GM12878 (cell line): ENCODE results near the gene ZBTB18. TPM values are rescaled to one million over a fixed set of nuclear protein-coding genes. Genes with fewer than 3 reads are reported as not detected.

ENCODE experiments used
- ATAC-seq: fragments of 200-7000 bp; cut with Tn5 transposase; 3 replicates; pipeline ENCODE4 v1.9.1; 2020; ENCODE audit warnings: mild to moderate bottlenecking, moderate library complexity
- BruUV-seq: library from RNA; stranded (reverse); fragments of 400-500 nt; replicated peaks from 2 replicates; lab custom pipeline; 2021; lab: Mats Ljungman, UMichigan
- CTCF ChIA-PET: fragments of 300-600 bp; sonication (Branson Sonifier 250); formaldehyde crosslinking; extraction: SDS; loops from one replicate; lab custom pipeline; 2021; ENCODE audit warnings: inconsistent platforms; lab: Yijun Ruan, JAX
- POLR2A ChIA-PET: fragments of 350-600 bp; formaldehyde crosslinking; extraction: SDS; loops from one replicate; lab custom pipeline; 2021; ENCODE audit warnings: inconsistent platforms; lab: Charles Lee
- RAD21 ChIA-PET: fragments of 300-600 bp; sonication (Branson Sonifier 250); formaldehyde crosslinking; loops from one replicate; lab custom pipeline; 2023; ENCODE audit warnings: antibody characterized with exemption; ENCODE audit not compliant: unreplicated experiment; lab: Charles Lee
- SMC1A ChIA-PET: fragments of 300-600 bp; sonication (Branson Sonifier 250); formaldehyde crosslinking; loops from one replicate; lab custom pipeline; 2023; ENCODE audit not compliant: unreplicated experiment, uncharacterized antibody; lab: Charles Lee
- DNase-seq: peaks from one replicate; pipeline ENCODE4 v3.0.0-alpha.2; 2011; ENCODE audit warnings: low read depth, low spot score
- FAIRE-seq: peaks from 3 replicates; lab custom pipeline; 2011; peaks lifted over from hg19 to GRCh38; lab: Jason Lieb, UNC
- H2AFZ ChIP-seq: 2 replicates; pipeline ENCODE4 v1.6.0; 2011; ENCODE audit warnings: low read depth, low read length, control low read depth; ENCODE audit not compliant: control insufficient read depth
- H3K27ac ChIP-seq: 2 replicates; pipeline ENCODE4 v1.5.1; 2011; ENCODE audit warnings: control low read depth; ENCODE audit not compliant: control insufficient read depth, insufficient read depth
- H3K27me3 ChIP-seq, 2 experiments: replicated peaks in 1 of 2; 2 replicates each; pipeline versions ENCODE4 v1.6.0 to v1.6.1; 2011; ENCODE audit warnings: low read length in 1 of 2; ENCODE audit not compliant: control insufficient read depth in 2 of 2, insufficient read depth in 2 of 2
- H3K36me3 ChIP-seq, 2 experiments: 2 replicates each; pipeline ENCODE4 v1.5.1; 2011; ENCODE audit warnings: low read length in 1 of 2; ENCODE audit not compliant: control insufficient read depth in 2 of 2, insufficient read depth in 2 of 2
- H3K4me1 ChIP-seq: 2 replicates; pipeline ENCODE4 v1.6.1; 2011; ENCODE audit warnings: mild to moderate bottlenecking, low read length, moderate library complexity, mixed read lengths; ENCODE audit not compliant: control insufficient read depth, insufficient read depth
- H3K4me2 ChIP-seq: 2 replicates; pipeline ENCODE4 v1.6.0; 2011; ENCODE audit warnings: control low read depth; ENCODE audit not compliant: control insufficient read depth, insufficient read depth
- H3K4me3 ChIP-seq: fragments of 200-600 bp; sonication (generic); 2 replicates; pipeline ENCODE4 v1.5.1; 2016
- H3K79me2 ChIP-seq: 2 replicates; pipeline ENCODE4 v1.6.0; 2011; ENCODE audit warnings: low read length; ENCODE audit not compliant: control insufficient read depth, insufficient read depth
- H3K9ac ChIP-seq: 2 replicates; pipeline ENCODE4 v1.8.0; 2011; ENCODE audit warnings: low read length, control low read depth, mixed read lengths; ENCODE audit not compliant: control insufficient read depth, insufficient read depth
- H3K9me3 ChIP-seq: replicated peaks from 3 replicates; pipeline ENCODE4 v1.5.1; 2011; ENCODE audit warnings: mild to moderate bottlenecking, low read length; ENCODE audit not compliant: control insufficient read depth, insufficient read depth
- H4K20me1 ChIP-seq: 2 replicates; pipeline ENCODE4 v1.6.0; 2011; ENCODE audit not compliant: control insufficient read depth, insufficient read depth
- EP300 ChIP-seq, 2 experiments: fragments of 150-350 bp in 1 of 2; IDR thresholded peaks; 2 replicates each; pipeline ENCODE4 v1.6.1; 2011 to 2012; ENCODE audit warnings: low read depth in 2 of 2, low read length in 2 of 2, borderline replicate concordance in 1 of 2, improper control_type of control experiment in 1 of 2, inconsistent platforms in 1 of 2; ENCODE audit not compliant: control insufficient read depth in 1 of 2
- WGBS: methylation state at CpG from one replicate; pipeline ENCODE4 v1.1.6; 2016; ENCODE audit warnings: low lambda C conversion rate; ENCODE audit not compliant: insufficient replicate concordance, insufficient coverage; ENCODE audit errors: missing lambda C conversion rate; 5-methylcytosine and 5-hydroxymethylcytosine counted together
- in situ Hi-C: fragments of 300-500 bp; cut with MboI; formaldehyde crosslinking; loops from 9 replicates; pipeline ENCODE4 v1.14.3; 2018; ENCODE audit warnings: mixed read lengths
- intact Hi-C: fragments of 100-400 bp; cut with micrococcal nuclease; formaldehyde crosslinking; loops from one replicate; pipeline ENCODE4 v1.14.2; 2022; ENCODE audit not compliant: unreplicated experiment
- polyA plus RNA-seq, 11 experiments: library from polyadenylated mRNA; depleted of rRNA in 4 of 11; unstranded in 6 of 11; stranded (reverse) in 5 of 11; fragments of >200 nt; fragmentation: Nextera tagmentation in 4 of 11; fragmentation: Illumina TruSeq in 1 of 11; extraction: Ambion mirVana in 4 of 11; extraction: Trizol in 1 of 11; gene quantifications; 1 replicate in 1 of 11; 2 replicates in 10 of 11; pipeline versions ENCODE4 v1.2.1 to v1.2.3, GENCODE V29; 2011 to 2016; ENCODE audit warnings: inconsistent platforms in 2 of 11, missing spikeins in 2 of 11, low read depth in 1 of 11
- total RNA-seq, 4 experiments: library from RNA; depleted of rRNA in 3 of 4; stranded (reverse); fragments of >200 nt in 3 of 4; fragmentation: Illumina TruSeq in 1 of 4; extraction: Trizol in 1 of 4; gene quantifications; 2 replicates each; pipeline versions ENCODE4 v1.2.1 to v1.2.3, GENCODE V29; 2013 to 2021
- TF ChIP-seq, protein P1 (sequence below), 3 experiments: IDR thresholded peaks in 2 of 3; conservative IDR thresholded peaks in 1 of 3; 2 replicates each; pipeline ENCODE4 v1.5.1; 2011; ENCODE audit warnings: low read depth in 3 of 3, low read length in 3 of 3, mild to moderate bottlenecking in 3 of 3, control low read depth in 2 of 3, moderate library complexity in 2 of 3, inconsistent platforms in 1 of 3, mixed read lengths in 1 of 3; ENCODE audit not compliant: control insufficient read depth in 2 of 3, insufficient read depth in 1 of 3; ENCODE audit errors: extremely low read depth in 1 of 3

The ZBTB18 gene
- total and polyA plus RNA-seq, 10 of the 15 experiments (the other 5 are each of a cell fraction or from before 2014, with no cell fraction given) = 0.27 to 8.6 (median 6.1) TPM

DNA sequence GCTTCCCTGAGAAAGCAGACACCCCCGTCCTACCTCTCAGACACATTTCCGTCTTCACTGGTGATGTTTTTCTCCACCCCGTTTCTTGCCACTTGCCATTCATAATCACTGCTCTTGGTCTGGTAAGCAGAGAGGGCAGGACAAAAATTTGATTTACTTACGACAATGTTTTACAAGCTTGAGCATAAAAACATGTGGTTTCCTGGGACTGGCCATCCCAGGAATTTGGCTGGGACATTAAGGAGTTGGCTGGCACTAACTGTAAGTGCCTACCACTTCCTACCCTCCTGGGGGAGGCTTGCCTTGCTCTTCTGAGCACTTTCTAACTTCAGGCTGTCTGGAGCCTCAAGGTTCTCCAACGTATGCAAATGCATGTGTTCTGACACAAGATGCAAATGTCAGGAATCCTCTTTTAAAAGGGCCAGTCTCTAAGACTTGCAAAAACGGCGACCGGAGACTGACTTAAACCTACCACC is 24.2 kb downstream of the ZBTB18 start:
- intact Hi-C loops (no loop called here), in situ Hi-C loops (no loop called here)
- H3K4me2 ChIP-seq = peak overlapping the region; percentile 99
- H2AFZ ChIP-seq = peak overlapping the region; percentile 59
- ChIA-PET SMC1A (interaction anchor here (0.8 to 1.4 kb wide), 4 partner anchors 15 to 35 kb away, joined by 3 to 6 read pairs (median 4); no protein-coding TSS in a partner anchor), POLR2A (interaction anchor here (1.2 kb wide), 1 partner anchor 24 kb away, joined by 3 read pairs; the partner anchor contains the start of gene ZBTB18), RAD21 (interaction anchor here (1.0 to 1.3 kb wide), 2 partner anchors 14 to 24 kb away, joined by 3 to 10 read pairs; partner anchors contain the start of gene ZBTB18), CTCF (interaction anchor here (0.6 to 1.6 kb wide), 7 partner anchors 14 to 367 kb away, joined by 3 to 4 read pairs (median 3); partner anchors contain the start of gene ZBTB18)
- 0 out of 4 replicates have a peak, but pooled peaks of 1 of the 2 experiments have one; percentile 4 for TF ChIP-seq EP300 (IDR thresholded peaks at IDR 0.05; ENCODE audit: borderline replicate concordance in 1 of 2, control insufficient read depth in 1 of 2, low read depth in 2 of 2, low read length in 2 of 2)
- TF ChIP-seq, protein P1, sequence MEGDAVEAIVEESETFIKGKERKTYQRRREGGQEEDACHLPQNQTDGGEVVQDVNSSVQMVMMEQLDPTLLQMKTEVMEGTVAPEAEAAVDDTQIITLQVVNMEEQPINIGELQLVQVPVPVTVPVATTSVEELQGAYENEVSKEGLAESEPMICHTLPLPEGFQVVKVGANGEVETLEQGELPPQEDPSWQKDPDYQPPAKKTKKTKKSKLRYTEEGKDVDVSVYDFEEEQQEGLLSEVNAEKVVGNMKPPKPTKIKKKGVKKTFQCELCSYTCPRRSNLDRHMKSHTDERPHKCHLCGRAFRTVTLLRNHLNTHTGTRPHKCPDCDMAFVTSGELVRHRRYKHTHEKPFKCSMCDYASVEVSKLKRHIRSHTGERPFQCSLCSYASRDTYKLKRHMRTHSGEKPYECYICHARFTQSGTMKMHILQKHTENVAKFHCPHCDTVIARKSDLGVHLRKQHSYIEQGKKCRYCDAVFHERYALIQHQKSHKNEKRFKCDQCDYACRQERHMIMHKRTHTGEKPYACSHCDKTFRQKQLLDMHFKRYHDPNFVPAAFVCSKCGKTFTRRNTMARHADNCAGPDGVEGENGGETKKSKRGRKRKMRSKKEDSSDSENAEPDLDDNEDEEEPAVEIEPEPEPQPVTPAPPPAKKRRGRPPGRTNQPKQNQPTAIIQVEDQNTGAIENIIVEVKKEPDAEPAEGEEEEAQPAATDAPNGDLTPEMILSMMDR (IDR thresholded peaks at IDR 0.05 in 2 of 3, conservative IDR thresholded peaks at IDR 0.05 in 1 of 3; ENCODE audit: control insufficient read depth in 2 of 3, extremely low read depth in 1 of 3, insufficient read depth in 1 of 3, low read depth in 3 of 3, low read length in 3 of 3) = no peak
- no peaks in the 10 kb centered on the region for H3K79me2 ChIP-seq
- H3K9me3 ChIP-seq = no peaks in the 10 kb centered on the region
- peak; percentile 27 for ATAC-seq
- peaks cover 14% of the 10 kb centered on the region for H3K4me1 ChIP-seq
- FAIRE-seq = peak; percentile 78
- no peak for DNase-seq
- H3K27ac ChIP-seq = no peak overlapping the region
- no peak overlapping the region for H3K9ac ChIP-seq
- no peaks in the 10 kb centered on the region for H4K20me1 ChIP-seq
- WGBS = 5% methylated on average over 8 of the region's 8 CpGs
- no peaks in the 10 kb centered on the region for H3K36me3 ChIP-seq
- peaks cover under 1 to 2% of the 10 kb centered on the region in 2 experiments; a peak in 3 of 4 replicates for H3K27me3 ChIP-seq
- BruUV-seq = no TSS peak
- H3K4me3 ChIP-seq = peak overlapping the region; percentile 28; the same call in 1 of the 2 replicates
